NCI-H748 (cell line): Measurements from ENCODE around the gene PDZRN3.

Source experiments
- DNase-seq: peaks from one replicate; lab custom pipeline; 2025; ENCODE audit not compliant: unreplicated experiment; lab: John Stamatoyannopoulos, UW

Gene PDZRN3

GRCh38 chr3:73399666-73400253 lies 225.0 kb downstream of the PDZRN3 start:
- DNase-seq = no peak

GRCh38 chr3:73399106-73399505 lies 225.6 kb downstream of the PDZRN3 start:
- no peak for DNase-seq

- DNase-seq = no peak
Observed at GRCh38 chr3:73398084-73398483, 226.7 kb downstream of the PDZRN3 start.

- no peak for DNase-seq
Observed at GRCh38 chr3:73394240-73394639, 230.5 kb downstream of the PDZRN3 start.

- no peak for DNase-seq
Observed at GRCh38 chr3:73393005-73393404, 231.7 kb downstream of the PDZRN3 start.

GRCh38 chr3:73391984-73392383 lies 232.8 kb downstream of the PDZRN3 start:
- DNase-seq = no peak

GRCh38 chr3:73389928-73390327 lies 234.8 kb downstream of the PDZRN3 start:
- DNase-seq = no peak

GRCh38 chr3:73389117-73389813 lies 235.5 kb downstream of the PDZRN3 start:
- DNase-seq = no peak

GRCh38 chr3:73385568-73385967 lies 239.2 kb downstream of the PDZRN3 start:
- no peak for DNase-seq

- no peak for DNase-seq
Observed at GRCh38 chr3:73384091-73384906, 240.4 kb downstream of the PDZRN3 start.

GRCh38 chr3:73383470-73384049 lies 241.2 kb downstream of the PDZRN3 start:
- no peak for DNase-seq

- no peak for DNase-seq
Observed at GRCh38 chr3:73381551-73381950, 243.2 kb downstream of the PDZRN3 start.

- no peak for DNase-seq
Observed at GRCh38 chr3:73380735-73381532, 243.8 kb downstream of the PDZRN3 start.

- no peak for DNase-seq
Observed at GRCh38 chr3:73379465-73379864, 245.3 kb downstream of the PDZRN3 start.

GRCh38 chr3:73378207-73378606 lies 246.5 kb downstream of the PDZRN3 start:
- DNase-seq = no peak

- DNase-seq = no peak
Observed at GRCh38 chr3:73365756-73366397, 258.9 kb downstream of the PDZRN3 start.

- DNase-seq = no peak
Observed at GRCh38 chr3:73364517-73364916, 260.2 kb downstream of the PDZRN3 start.

- no peak for DNase-seq
Observed at GRCh38 chr3:73363093-73363492, 261.6 kb downstream of the PDZRN3 start.

- no peak for DNase-seq
Observed at GRCh38 chr3:73361591-73361990, 263.1 kb downstream of the PDZRN3 start.

GRCh38 chr3:73353649-73354217 lies 271.0 kb downstream of the PDZRN3 start:
- no peak for DNase-seq
